HepG2 (cell line): ENCODE data around the gene GNB1. TPM values are rescaled to one million over a fixed set of nuclear protein-coding genes. Genes with fewer than 3 reads are reported as not detected.
A peak's percentile ranks its signal among the peaks of the same experiment; 100 is the strongest.

Experiments used
- CCDC6 ChIP-seq: sonication (generic); formaldehyde crosslinking; IDR thresholded peaks from 2 replicates; pipeline ENCODE4 v1.8.1; 2022; ENCODE audit warnings: mild to moderate bottlenecking, missing genetic modification reagents, moderate library complexity
- GLI4 ChIP-seq: sonication (generic); formaldehyde crosslinking; IDR thresholded peaks from 2 replicates; pipeline ENCODE4 v1.5.1; 2020; ENCODE audit warnings: missing genetic modification reagents, mild to moderate bottlenecking, moderate library complexity, borderline replicate concordance
- GTF2F1 ChIP-seq: fragments of 150-350 bp; IDR thresholded peaks from 2 replicates; pipeline ENCODE4 v1.6.1; 2014; ENCODE audit warnings: low read length
- HINFP ChIP-seq: sonication (generic); formaldehyde crosslinking; IDR thresholded peaks from 2 replicates; pipeline ENCODE4 v1.4.0; 2020; ENCODE audit warnings: low read depth, mild to moderate bottlenecking, missing genetic modification reagents
- HNRNPK ChIP-seq: fragments of 200-400 bp; formaldehyde crosslinking; IDR thresholded peaks from 2 replicates; pipeline ENCODE4 v1.6.1; 2018; ENCODE audit warnings: low read length, low read depth, moderate library complexity, mild to moderate bottlenecking; ENCODE audit not compliant: poor library complexity, severe bottlenecking
- MIER3 ChIP-seq: IDR thresholded peaks from 2 replicates; pipeline ENCODE4 v1.6.1; 2016; ENCODE audit warnings: missing compliant biosample characterization, borderline replicate concordance
- NR2F1 ChIP-seq, 2 experiments: fragments of 450-650 bp in 1 of 2; formaldehyde crosslinking in 1 of 2; IDR thresholded peaks; 2 replicates each; pipeline versions ENCODE4 v1.5.0 to v1.6.1; 2016 to 2020; ENCODE audit warnings: mild to moderate bottlenecking in 1 of 2, missing compliant biosample characterization in 1 of 2, missing genetic modification reagents in 1 of 2, moderate library complexity in 1 of 2
- TBX2 ChIP-seq: sonication (generic); formaldehyde crosslinking; IDR thresholded peaks from 2 replicates; pipeline ENCODE4 v1.5.0; 2020; ENCODE audit warnings: missing genetic modification reagents, mild to moderate bottlenecking, borderline replicate concordance
- ZBTB39 ChIP-seq: sonication (generic); formaldehyde crosslinking; IDR thresholded peaks from 2 replicates; pipeline ENCODE4 v1.5.0; 2020; ENCODE audit warnings: missing genetic modification reagents
- ZC3H4 ChIP-seq: sonication (generic); formaldehyde crosslinking; IDR thresholded peaks from 2 replicates; pipeline ENCODE4 v1.4.0; 2020; ENCODE audit warnings: missing genetic modification reagents, borderline replicate concordance
- ZFYVE20 ChIP-seq: sonication (generic); formaldehyde crosslinking; IDR thresholded peaks from 2 replicates; pipeline ENCODE4 v1.8.0; 2023; ENCODE audit warnings: low read depth, mild to moderate bottlenecking, moderate library complexity, missing genetic modification reagents, borderline replicate concordance
- ZHX1 ChIP-seq: sonication (generic); formaldehyde crosslinking; IDR thresholded peaks from 2 replicates; pipeline ENCODE4 v1.8.1; 2022; ENCODE audit warnings: low read depth, mild to moderate bottlenecking, missing genetic modification reagents
- ZNF205 ChIP-seq: IDR thresholded peaks from 2 replicates; pipeline ENCODE4 v1.6.1; 2018; ENCODE audit warnings: missing biosample characterization, missing genetic modification reagents
- ZNF256 ChIP-seq: sonication (generic); formaldehyde crosslinking; conservative IDR thresholded peaks from 2 replicates; pipeline ENCODE4 v1.4.0; 2020; ENCODE audit warnings: missing genetic modification reagents
- ZNF317 ChIP-seq: sonication (generic); formaldehyde crosslinking; IDR thresholded peaks from 2 replicates; pipeline ENCODE4 v1.5.0; 2020; ENCODE audit warnings: mild to moderate bottlenecking, missing genetic modification reagents
- ZNF570 ChIP-seq: sonication (generic); formaldehyde crosslinking; IDR thresholded peaks from 2 replicates; pipeline ENCODE4 v1.4.0; 2020; ENCODE audit warnings: mild to moderate bottlenecking, missing genetic modification reagents, borderline replicate concordance
- ZNF589 ChIP-seq: sonication (generic); formaldehyde crosslinking; conservative IDR thresholded peaks from 2 replicates; pipeline ENCODE4 v1.8.0; 2022; ENCODE audit warnings: mild to moderate bottlenecking, moderate library complexity, missing genetic modification reagents
- ZNF687 ChIP-seq: sonication (generic); formaldehyde crosslinking; IDR thresholded peaks from 2 replicates; pipeline ENCODE4 v1.5.1; 2020; ENCODE audit warnings: mild to moderate bottlenecking, missing genetic modification reagents, moderate library complexity
- ZSCAN9 ChIP-seq: IDR thresholded peaks from 2 replicates; pipeline ENCODE4 v1.6.1; 2016; ENCODE audit warnings: borderline replicate concordance
- polyA plus RNA-seq, 8 experiments: library from polyadenylated mRNA; depleted of rRNA in 3 of 8; stranded (reverse) in 7 of 8; unstranded in 1 of 8; fragments of >200 nt; fragmentation: Illumina TruSeq in 4 of 8; extraction: Trizol in 4 of 8; gene quantifications; 2 replicates each; pipeline versions ENCODE4 v1.2.1 to v1.2.3, GENCODE V29; 2011 to 2016; ENCODE audit warnings: low read depth in 4 of 8, missing spikeins in 1 of 8, mixed read lengths in 1 of 8; ENCODE audit not compliant: insufficient read depth in 1 of 8
- total RNA-seq, 5 experiments: library from RNA; depleted of rRNA; stranded (reverse); fragments of >200 nt; fragmentation: Illumina TruSeq; extraction: Trizol; gene quantifications; 2 replicates each; pipeline ENCODE4 v1.2.3, GENCODE V29; 2016; ENCODE audit warnings: low read depth in 1 of 5

GNB1 gene
- total and polyA plus RNA-seq, 2 of the 13 experiments (the other 11 are each of a cell fraction or from before 2014, with no cell fraction given), result 66.2 to 327 TPM

GRCh38 chr1:1899266-1899966 lies 8.5 kb upstream of the GNB1 start (continued):
- TF ChIP-seq ZBTB39 (CRISPR knock-in tag) (no peak), GLI4 (CRISPR knock-in tag) (no peak), ZNF687 (CRISPR knock-in tag) (peak; percentile 59), MIER3 (CRISPR knock-in tag) (no peak), ZNF317 (CRISPR knock-in tag) (no peak), GTF2F1 (no peak), CCDC6 (no peak), ZFYVE20 (CRISPR knock-in tag) (no peak), ZNF256 (no peak), ZNF570 (CRISPR knock-in tag) (no peak), ZNF589 (CRISPR knock-in tag) (no peak), ZNF205 (CRISPR knock-in tag) (0 out of 2 replicates have a peak, but pooled peaks have one; percentile 38), ZHX1 (CRISPR knock-in tag) (no peak), ZSCAN9 (no peak), ZC3H4 (CRISPR knock-in tag) (no peak), TBX2 (CRISPR knock-in tag) (no peak), NR2F1 (CRISPR knock-in tag; IDR thresholded peaks at IDR 0.05) (peak in 1 of 2 experiments; percentile 15; a peak in 1 of 4 replicates), HINFP (no peak), HNRNPK (no peak)
